CD14-positive monocyte (primary cell): Measurements from ENCODE around the gene CNTN5. TPM values are rescaled to one million over a fixed set of nuclear protein-coding genes. Genes with fewer than 3 reads are reported as not detected.

ENCODE experiments used
- DNase-seq, 3 donors: peaks; one replicate each; pipeline ENCODE4 v3.0.0-alpha.2; 2011 to 2022
- H2AFZ ChIP-seq: 2 replicates; pipeline ENCODE4 v1.6.0; 2012; ENCODE audit warnings: mild to moderate bottlenecking, low read depth, low read length, inconsistent platforms; ENCODE audit not compliant: insufficient read depth, poor library complexity, severe bottlenecking
- H3K27ac ChIP-seq, 2 donors: 1 replicate in 1 of 2; 2 replicates in 1 of 2; pipeline ENCODE4 v1.5.1; 2012 to 2013; ENCODE audit warnings: low read length in 2 of 2, control low read depth in 1 of 2, inconsistent platforms in 1 of 2, low read depth in 1 of 2, mild to moderate bottlenecking in 1 of 2
- H3K27me3 ChIP-seq, 2 donors: one replicate each; pipeline versions ENCODE4 v1.6.0 to v1.6.1; 2011 to 2013; ENCODE audit warnings: low read length in 2 of 2; ENCODE audit not compliant: control insufficient read depth in 2 of 2, insufficient read depth in 2 of 2
- H3K36me3 ChIP-seq, 2 donors: replicated peaks in 1 of 2; 1 replicate in 1 of 2; 2 replicates in 1 of 2; pipeline versions ENCODE4 v1.5.1 to v1.6.1; 2012 to 2013; ENCODE audit warnings: low read length in 2 of 2, control low read depth in 1 of 2, inconsistent platforms in 1 of 2, mild to moderate bottlenecking in 1 of 2; ENCODE audit not compliant: insufficient read depth in 2 of 2, control insufficient read depth in 1 of 2
- H3K4me1 ChIP-seq, 2 donors: 1 replicate in 1 of 2; 2 replicates in 1 of 2; pipeline versions ENCODE4 v1.5.1 to v1.6.1; 2012 to 2013; ENCODE audit warnings: low read length in 2 of 2, control low read depth in 1 of 2, inconsistent platforms in 1 of 2, mild to moderate bottlenecking in 1 of 2, moderate library complexity in 1 of 2; ENCODE audit not compliant: insufficient read depth in 2 of 2, control insufficient read depth in 1 of 2
- H3K4me2 ChIP-seq: replicated peaks from 2 replicates; pipeline ENCODE3; 2012; ENCODE audit warnings: low read length, moderate library complexity, mild to moderate bottlenecking; ENCODE audit not compliant: poor library complexity, severe bottlenecking; ENCODE audit errors: extremely low read depth
- H3K4me3 ChIP-seq, 3 experiments: fragments of 200-600 bp in 1 of 3; sonication (generic) in 1 of 3; replicated peaks in 1 of 3; 1 replicate in 2 of 3; 2 replicates in 1 of 3; pipeline ENCODE4 v1.5.1; 2011 to 2013; ENCODE audit warnings: low read length in 3 of 3, mild to moderate bottlenecking in 3 of 3, control low read depth in 2 of 3, low read depth in 2 of 3, inconsistent platforms in 1 of 3, moderate library complexity in 1 of 3
- H3K79me2 ChIP-seq: 2 replicates; pipeline ENCODE4 v1.6.0; 2012; ENCODE audit warnings: mild to moderate bottlenecking, control low read depth, inconsistent platforms, low read length, moderate library complexity; ENCODE audit not compliant: insufficient read depth
- H3K9ac ChIP-seq: 2 replicates; pipeline ENCODE4 v1.6.0; 2017; ENCODE audit warnings: low read length, mild to moderate bottlenecking; ENCODE audit not compliant: insufficient read depth, poor library complexity, severe bottlenecking
- H3K9me3 ChIP-seq, 2 donors: replicated peaks in 1 of 2; 1 replicate in 1 of 2; 2 replicates in 1 of 2; pipeline versions ENCODE4 v1.5.1 to v1.6.1; 2012 to 2013; ENCODE audit warnings: low read length in 2 of 2, control low read depth in 1 of 2; ENCODE audit not compliant: control insufficient read depth in 1 of 2, insufficient read depth in 1 of 2
- H4K20me1 ChIP-seq: 2 replicates; pipeline ENCODE4 v1.6.0; 2012; ENCODE audit warnings: mild to moderate bottlenecking, low read length, control low read depth, moderate library complexity; ENCODE audit not compliant: insufficient read depth
- H3K27ac Mint-ChIP-seq, 7 donors: one replicate each; pipeline ENCODE4 v1.8.0; 2020; ENCODE audit warnings: mild to moderate bottlenecking in 7 of 7, mixed read lengths in 7 of 7, moderate library complexity in 6 of 7, inconsistent platforms in 2 of 7
- H3K27me3 Mint-ChIP-seq, 3 donors: one replicate each; pipeline ENCODE4 v1.8.0; 2021 to 2022; ENCODE audit warnings: low read depth in 3 of 3, mild to moderate bottlenecking in 3 of 3, mixed read lengths in 3 of 3, moderate library complexity in 3 of 3, inconsistent platforms in 1 of 3
- H3K36me3 Mint-ChIP-seq, 2 donors: one replicate each; pipeline ENCODE4 v1.8.0; 2020; ENCODE audit warnings: mixed read lengths in 2 of 2, inconsistent platforms in 1 of 2, mild to moderate bottlenecking in 1 of 2
- H3K4me1 Mint-ChIP-seq: one replicate; pipeline ENCODE4 v1.8.0; 2020; ENCODE audit warnings: mild to moderate bottlenecking, mixed read lengths
- H3K4me3 Mint-ChIP-seq, 2 donors: one replicate each; pipeline ENCODE4 v1.8.0; 2020; ENCODE audit warnings: mild to moderate bottlenecking in 2 of 2, mixed read lengths in 2 of 2, moderate library complexity in 1 of 2
- H3K9me3 Mint-ChIP-seq, 7 donors: one replicate each; pipeline ENCODE4 v1.8.0; 2020 to 2022; ENCODE audit warnings: mixed read lengths in 7 of 7, mild to moderate bottlenecking in 6 of 7, moderate library complexity in 6 of 7, inconsistent platforms in 2 of 7
- CTCF ChIP-seq: fragments of 200-600 bp; IDR thresholded peaks from one replicate; pipeline ENCODE4 v1.8.0; 2022; ENCODE audit warnings: antibody characterized with exemption, mild to moderate bottlenecking
- WGBS: methylation state at CpG from one replicate; pipeline ENCODE4 v1.1.5; 2013; ENCODE audit warnings: missing lambda C conversion rate; ENCODE audit not compliant: insufficient coverage; 5-methylcytosine and 5-hydroxymethylcytosine counted together
- intact Hi-C, 2 donors: fragments of 100-400 bp; cut with micrococcal nuclease; formaldehyde crosslinking; loops; one replicate each; pipeline versions ENCODE4 v1.15.0 to v1.15.1; 2023
- polyA plus RNA-seq, 3 donors: library from polyadenylated mRNA; depleted of rRNA in 1 of 3; unstranded in 2 of 3; stranded (reverse) in 1 of 3; fragments of 300-500 nt in 2 of 3; fragments of >200 nt in 1 of 3; fragmentation: Illumina TruSeq in 2 of 3; gene quantifications; 1 replicate in 2 of 3; 2 replicates in 1 of 3; pipeline ENCODE4 v1.2.3, GENCODE V29; 2012 to 2021

CNTN5 gene
- polyA plus RNA-seq, 3 donors: not detected

- H3K9me3 ChIP-seq: no peaks in the 10 kb centered on the region
- Mint-ChIP-seq H3K4me3 (no peak overlapping the region), H3K9me3 (peaks cover 0 to 5% (median 2%) of the 10 kb centered on the region in 7 donors), H3K4me1 (peaks cover 1% of the 10 kb centered on the region), H3K27me3 (no peaks in the 10 kb centered on the region), H3K36me3 (no peaks in the 10 kb centered on the region), H3K27ac (no peak overlapping the region)
- H3K79me2 ChIP-seq: no peaks in the 10 kb centered on the region
- no peaks in the 10 kb centered on the region for H3K36me3 ChIP-seq
- no peak overlapping the region for H3K4me3 ChIP-seq
- no CpG with 5 or more reads among the region's 1 CpG for WGBS
- no peak overlapping the region for H3K27ac ChIP-seq
- no peaks in the 10 kb centered on the region for H3K4me1 ChIP-seq
- H3K27me3 ChIP-seq: no peaks in the 10 kb centered on the region
- no peak overlapping the region for H2AFZ ChIP-seq
- DNase-seq: no peak
- TF ChIP-seq CTCF: no peak
- H4K20me1 ChIP-seq: no peaks in the 10 kb centered on the region
- no peak overlapping the region for H3K9ac ChIP-seq
- no peak overlapping the region for H3K4me2 ChIP-seq
- intact Hi-C loops: no loop called here
Observed at GRCh38 chr11:99238401-99238800, 217.7 kb downstream of the CNTN5 start.

DNA sequence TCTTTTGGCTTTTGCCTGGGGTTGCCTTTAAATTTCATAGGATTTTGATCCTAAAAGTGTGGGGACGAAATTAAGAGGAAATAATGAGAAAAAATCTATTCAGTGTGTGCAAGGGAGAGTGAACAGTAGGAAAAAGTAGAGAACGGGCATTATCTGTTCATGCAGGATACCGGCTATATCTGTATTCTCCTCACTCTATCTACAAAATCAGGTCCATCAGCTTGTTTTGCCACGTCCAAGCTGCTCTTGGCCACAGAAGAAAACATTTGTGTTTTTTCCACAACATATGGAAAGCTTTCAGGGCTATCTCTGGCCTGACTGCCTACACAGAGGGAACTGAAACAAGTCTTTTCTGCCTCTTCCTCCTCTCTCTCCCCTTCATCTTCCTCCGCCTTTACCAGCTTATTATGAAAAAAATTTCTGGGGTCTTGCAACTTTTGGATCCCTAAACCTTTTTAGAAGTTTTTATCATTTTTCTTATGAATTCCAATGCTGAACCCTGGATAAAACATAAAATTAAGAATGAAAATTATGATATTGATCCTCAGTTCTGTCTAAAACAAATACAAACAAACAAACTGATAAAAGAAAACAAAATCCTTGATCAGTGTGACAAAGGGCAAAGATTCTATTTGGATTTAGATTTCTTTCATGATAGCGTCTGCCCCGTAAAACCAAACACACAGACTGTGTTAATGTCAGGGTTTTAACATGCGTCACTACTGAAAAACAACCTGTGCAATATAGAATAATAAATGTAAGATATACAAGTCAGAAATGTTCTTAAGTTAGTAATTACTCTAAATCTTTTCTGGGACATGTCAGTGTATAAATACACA lies 219.7 kb downstream of the CNTN5 start:
- Histone ChIP-seq H4K20me1 (no peaks in the 10 kb centered on the region), H3K79me2 (no peaks in the 10 kb centered on the region), H3K4me2 (no peak overlapping the region), H3K9ac (no peak overlapping the region), H3K4me1 (no peaks in the 10 kb centered on the region), H3K27ac (no peak overlapping the region), H3K27me3 (no peaks in the 10 kb centered on the region), H3K9me3 (peaks cover 0 to 1% of the 10 kb centered on the region in 2 donors), H2AFZ (no peak overlapping the region), H3K36me3 (no peaks in the 10 kb centered on the region), H3K4me3 (no peak overlapping the region)
- Mint-ChIP-seq H3K9me3 (peaks cover 0 to 3% (median 2%) of the 10 kb centered on the region in 7 donors), H3K27me3 (no peaks in the 10 kb centered on the region), H3K36me3 (no peaks in the 10 kb centered on the region), H3K4me3 (no peak overlapping the region), H3K27ac (no peak overlapping the region), H3K4me1 (no peaks in the 10 kb centered on the region)
- 45% methylated on average over 2 of the region's 8 CpGs for WGBS
- TF ChIP-seq CTCF: no peak
- DNase-seq: no peak
- intact Hi-C loops: no loop called here
